Thoracic aorta (tissue), 2 donors: ENCODE data around the gene STRIP1. TPM values are rescaled to one million over a fixed set of nuclear protein-coding genes. Genes with fewer than 3 reads are reported as not detected.

Experiments
- ATAC-seq: fragments of 150-250 bp; one replicate; pipeline ENCODE4 v1.8.0; 2017; ENCODE audit warnings: low read depth; ENCODE audit not compliant: insufficient number of reproducible peaks, low FRiP score
- DNase-seq: peaks from one replicate; pipeline ENCODE4 v3.0.0-alpha.2; 2020; ENCODE audit warnings: low spot score
- H3K27ac ChIP-seq, 2 donors: fragments of 200-600 bp; sonication (generic); 1 replicate in 1 of 2; 2 replicates in 1 of 2; pipeline ENCODE4 v1.5.1; 2016; ENCODE audit warnings: mild to moderate bottlenecking in 2 of 2, moderate library complexity in 2 of 2
- H3K27me3 ChIP-seq: fragments of 200-600 bp; sonication (generic); replicated peaks from 2 replicates; pipeline ENCODE4 v1.6.0; 2016; ENCODE audit warnings: mild to moderate bottlenecking; ENCODE audit not compliant: insufficient read depth
- H3K36me3 ChIP-seq: fragments of 200-600 bp; sonication (generic); one replicate; pipeline ENCODE4 v1.5.1; 2016
- H3K4me1 ChIP-seq, 2 donors: fragments of 200-600 bp; sonication (generic); 1 replicate in 1 of 2; 2 replicates in 1 of 2; pipeline versions ENCODE4 v1.5.1 to v1.6.0; 2016; ENCODE audit warnings: low read depth in 2 of 2, mild to moderate bottlenecking in 1 of 2; ENCODE audit not compliant: control insufficient read depth in 1 of 2
- H3K4me3 ChIP-seq: fragments of 200-600 bp; sonication (generic); 2 replicates; pipeline ENCODE4 v1.5.1; 2016; ENCODE audit warnings: mild to moderate bottlenecking
- H3K9me3 ChIP-seq: fragments of 200-600 bp; sonication (generic); 2 replicates; pipeline ENCODE4 v1.5.1; 2016
- total RNA-seq, 2 donors: library from RNA; depleted of rRNA; stranded (reverse); fragments of >200 nt; gene quantifications; one replicate each; pipeline versions ENCODE4 v1.1.0 to v1.2.3, GENCODE V29; 2016
- TF ChIP-seq, protein P1 (sequence below): fragments of 200-600 bp; sonication (generic); IDR thresholded peaks from one replicate; pipeline ENCODE4 v1.5.1; 2019; ENCODE audit warnings: antibody characterized with exemption

The STRIP1 gene
- total RNA-seq, 2 donors from 2014 or later, result 38.4 to 61.6 TPM

DNA sequence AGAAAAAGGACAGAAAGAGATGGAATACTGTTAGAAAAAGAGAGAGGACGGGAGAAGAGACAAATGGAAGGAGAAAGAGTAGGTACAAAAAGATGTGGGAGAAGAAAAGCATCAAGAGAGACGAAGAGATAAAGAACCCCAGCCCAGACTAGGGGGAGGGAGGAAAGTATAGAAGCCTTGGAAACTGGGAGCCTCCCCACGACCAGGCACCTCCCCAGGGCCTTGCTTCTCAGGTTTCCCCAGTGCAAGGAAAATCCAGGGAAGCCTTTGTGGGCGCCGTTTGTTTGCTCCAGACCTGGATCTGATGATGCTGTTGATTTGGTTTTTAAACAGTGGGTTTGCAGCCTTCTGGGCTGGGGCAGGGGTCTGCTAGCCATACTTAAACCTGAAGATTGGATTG lies 51.2 kb downstream of the STRIP1 start:
- TF ChIP-seq, protein P1, sequence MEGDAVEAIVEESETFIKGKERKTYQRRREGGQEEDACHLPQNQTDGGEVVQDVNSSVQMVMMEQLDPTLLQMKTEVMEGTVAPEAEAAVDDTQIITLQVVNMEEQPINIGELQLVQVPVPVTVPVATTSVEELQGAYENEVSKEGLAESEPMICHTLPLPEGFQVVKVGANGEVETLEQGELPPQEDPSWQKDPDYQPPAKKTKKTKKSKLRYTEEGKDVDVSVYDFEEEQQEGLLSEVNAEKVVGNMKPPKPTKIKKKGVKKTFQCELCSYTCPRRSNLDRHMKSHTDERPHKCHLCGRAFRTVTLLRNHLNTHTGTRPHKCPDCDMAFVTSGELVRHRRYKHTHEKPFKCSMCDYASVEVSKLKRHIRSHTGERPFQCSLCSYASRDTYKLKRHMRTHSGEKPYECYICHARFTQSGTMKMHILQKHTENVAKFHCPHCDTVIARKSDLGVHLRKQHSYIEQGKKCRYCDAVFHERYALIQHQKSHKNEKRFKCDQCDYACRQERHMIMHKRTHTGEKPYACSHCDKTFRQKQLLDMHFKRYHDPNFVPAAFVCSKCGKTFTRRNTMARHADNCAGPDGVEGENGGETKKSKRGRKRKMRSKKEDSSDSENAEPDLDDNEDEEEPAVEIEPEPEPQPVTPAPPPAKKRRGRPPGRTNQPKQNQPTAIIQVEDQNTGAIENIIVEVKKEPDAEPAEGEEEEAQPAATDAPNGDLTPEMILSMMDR, result no peak
- Histone ChIP-seq H3K4me3 (no peak overlapping the region), H3K36me3 (no peaks in the 10 kb centered on the region), H3K27me3 (no peaks in the 10 kb centered on the region), H3K27ac (peak overlapping the region in 1 of 2 donors; percentile 71), H3K4me1 (peaks cover 0 to 11% of the 10 kb centered on the region in 2 donors), H3K9me3 (no peaks in the 10 kb centered on the region)
- DNase-seq (no peak), ATAC-seq (no peak)

DNA sequence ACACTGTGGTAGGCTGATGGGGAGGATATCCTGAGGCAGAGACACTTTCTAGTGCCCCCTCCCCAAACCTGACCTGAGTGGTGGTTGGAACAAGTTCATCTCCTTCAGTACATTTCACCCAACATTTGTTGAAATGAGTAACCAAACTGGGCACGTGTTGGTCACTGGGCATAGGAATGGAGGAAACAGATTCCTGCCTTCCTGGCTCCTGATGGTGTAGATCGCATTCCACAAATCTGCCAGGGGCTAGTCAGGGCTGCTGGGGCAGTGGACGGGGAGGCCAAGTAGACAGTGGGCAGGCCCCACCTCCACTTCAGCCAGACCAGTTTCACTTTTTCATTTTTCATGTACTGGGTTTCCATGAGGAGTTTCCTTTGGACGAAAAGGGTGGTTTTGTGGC lies 52.5 kb downstream of the STRIP1 start:
- DNase-seq, result no peak
- Histone ChIP-seq H3K9me3 (no peaks in the 10 kb centered on the region), H3K36me3 (no peaks in the 10 kb centered on the region), H3K27ac (no peak overlapping the region), H3K27me3 (no peaks in the 10 kb centered on the region), H3K4me3 (no peak overlapping the region), H3K4me1 (peaks cover 0 to 11% of the 10 kb centered on the region in 2 donors)
- no peak for ATAC-seq
- TF ChIP-seq, protein P1, result no peak

DNA sequence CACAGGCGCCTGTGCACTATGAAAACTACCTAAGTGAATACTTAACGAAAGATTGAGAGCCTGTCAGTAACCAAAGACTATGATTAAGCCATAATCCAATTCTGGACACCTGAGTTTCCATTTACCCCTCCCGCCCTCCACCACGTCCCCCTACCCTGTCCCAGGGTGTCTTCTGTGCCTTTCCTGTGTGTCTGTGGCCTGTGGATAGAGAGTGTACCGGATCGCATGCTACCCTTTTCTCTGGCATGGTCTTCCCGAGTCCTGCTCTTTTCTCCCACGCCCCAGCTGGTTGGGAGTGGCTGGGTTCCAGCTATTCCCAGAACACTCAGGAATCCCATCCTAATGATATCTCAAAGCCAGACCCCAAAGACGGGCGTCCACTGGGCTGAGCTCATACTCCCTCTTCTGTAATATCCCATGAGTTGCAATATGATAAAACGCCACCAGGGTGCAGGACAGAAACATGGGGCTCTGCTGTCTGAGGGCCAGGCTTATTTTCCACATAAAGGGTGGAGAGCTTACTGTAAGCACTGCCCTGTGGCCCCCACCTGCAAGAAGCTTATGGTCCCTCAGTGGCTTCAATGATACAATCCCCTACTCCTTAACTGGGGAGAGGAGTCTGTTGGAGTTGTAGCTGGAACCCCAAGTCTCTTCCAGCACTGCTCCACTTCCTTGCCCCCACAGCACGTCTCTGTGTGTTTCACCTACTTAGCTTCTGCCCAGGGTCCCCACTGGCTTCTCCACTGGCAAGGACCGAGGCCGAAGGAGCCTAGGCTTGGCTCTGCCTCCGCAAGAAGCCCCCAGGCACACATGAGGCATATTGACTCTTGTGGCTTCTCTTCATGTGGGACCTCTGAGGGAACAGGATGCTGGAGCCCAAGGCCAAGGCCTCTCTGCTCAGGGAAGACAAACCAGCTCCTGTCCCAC lies 53.7 kb downstream of the STRIP1 start:
- H3K4me3 ChIP-seq, result no peak overlapping the region
- TF ChIP-seq, protein P1, result peak; percentile 77
- peaks cover 0 to 11% of the 10 kb centered on the region in 2 donors for H3K4me1 ChIP-seq
- ATAC-seq (no peak), DNase-seq (no peak)
- no peak overlapping the region for H3K27ac ChIP-seq
- H3K9me3 ChIP-seq, result no peaks in the 10 kb centered on the region
- H3K36me3 ChIP-seq, result no peaks in the 10 kb centered on the region
- H3K27me3 ChIP-seq, result no peaks in the 10 kb centered on the region

DNA sequence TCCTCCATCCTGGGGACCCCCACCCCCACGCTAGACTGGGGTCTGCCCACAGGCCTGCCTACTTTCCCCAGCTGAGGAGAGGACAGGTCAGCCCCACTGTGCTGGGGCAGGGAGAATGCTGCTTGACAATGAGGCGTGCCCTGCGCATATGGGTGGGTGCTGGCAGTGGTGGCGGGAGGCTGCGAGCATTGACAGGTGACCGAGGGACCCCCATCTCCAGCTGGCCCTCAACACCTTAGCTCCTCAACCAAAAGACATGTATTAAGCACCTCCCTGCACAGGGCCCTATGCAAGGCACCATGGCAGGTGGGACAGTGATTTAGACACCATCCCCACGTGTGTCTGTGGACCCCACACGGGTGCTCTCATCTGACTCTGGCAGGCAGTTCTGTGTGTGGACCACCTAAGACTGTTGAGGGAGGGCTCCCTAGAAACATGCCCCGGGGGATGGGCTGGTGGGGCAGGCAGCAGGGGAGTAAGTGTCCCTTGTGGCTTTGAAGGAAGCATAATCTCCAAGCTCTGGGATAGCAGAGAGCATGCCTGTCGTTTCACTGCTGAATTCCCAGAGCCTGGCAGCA lies 54.4 kb downstream of the STRIP1 start:
- Histone ChIP-seq H3K27me3 (no peaks in the 10 kb centered on the region), H3K4me1 (peaks cover 0 to 5% of the 10 kb centered on the region in 2 donors), H3K4me3 (no peak overlapping the region), H3K36me3 (no peaks in the 10 kb centered on the region), H3K27ac (no peak overlapping the region), H3K9me3 (no peaks in the 10 kb centered on the region)
- ATAC-seq (no peak), DNase-seq (no peak)
- TF ChIP-seq, protein P1, result no peak

DNA sequence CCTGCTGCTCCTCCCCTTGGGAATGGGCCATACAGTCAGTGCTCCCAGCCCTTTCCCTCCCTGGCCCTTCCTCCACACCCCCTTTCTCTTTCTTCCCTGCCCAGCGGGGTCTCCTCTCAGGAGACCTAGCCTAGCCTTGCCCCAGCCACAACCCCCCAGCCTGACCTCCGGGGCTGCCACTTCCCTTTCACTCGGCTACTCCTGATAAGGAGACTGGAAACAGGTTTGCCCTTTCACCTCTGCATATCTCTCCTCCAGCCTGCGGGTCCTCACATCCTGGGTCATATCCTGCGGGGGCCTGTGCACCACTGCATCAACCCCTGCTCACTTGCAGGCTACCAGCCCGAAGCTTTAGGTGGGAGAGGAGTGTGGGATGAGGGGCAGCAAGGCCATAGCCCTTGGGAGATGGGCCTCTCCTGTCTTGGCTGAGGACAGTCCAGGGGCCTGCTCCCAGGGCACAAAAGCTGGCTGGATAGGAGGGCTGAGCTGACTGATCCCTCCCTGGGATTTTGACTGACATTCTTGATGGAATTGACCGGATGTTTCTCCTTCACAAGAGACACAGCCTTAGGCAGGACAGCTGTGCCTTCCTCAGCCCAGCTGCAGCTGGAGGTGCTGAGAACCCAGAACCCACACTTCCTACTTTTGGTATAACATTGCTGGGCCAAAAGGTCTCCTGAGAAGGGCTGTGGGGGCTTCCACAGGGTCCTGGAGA lies 55.3 kb downstream of the STRIP1 start:
- Histone ChIP-seq H3K4me1 (no peaks in the 10 kb centered on the region), H3K4me3 (no peak overlapping the region), H3K27ac (no peak overlapping the region), H3K27me3 (no peaks in the 10 kb centered on the region), H3K36me3 (no peaks in the 10 kb centered on the region), H3K9me3 (no peaks in the 10 kb centered on the region)
- ATAC-seq, result no peak
- TF ChIP-seq, protein P1, result no peak
- DNase-seq, result no peak
